Thymus (tissue), 11 donors: ENCODE measurements around the gene SCART1. TPM values are rescaled to one million over a fixed set of nuclear protein-coding genes. Genes with fewer than 3 reads are reported as not detected.
"Not testable (repeated sequence)": the region's sequence is repeated elsewhere in the genome, so short reads cannot be mapped to it uniquely, and the experiment has no call there.

ENCODE experiments used
- DNase-seq, 9 donors: peaks; one replicate each; pipeline ENCODE4 v3.0.0-alpha.2; 2013; ENCODE audit warnings: low spot score in 9 of 9, low read depth in 6 of 9, missing footprints in 1 of 9
- H3K27ac ChIP-seq, 2 donors: one replicate each; pipeline ENCODE4 v1.5.1; 2013; ENCODE audit warnings: control low read depth in 1 of 2, low read depth in 1 of 2, low read length in 1 of 2, mild to moderate bottlenecking in 1 of 2, moderate library complexity in 1 of 2
- H3K27me3 ChIP-seq, 2 donors: one replicate each; pipeline ENCODE4 v1.5.1; 2013; ENCODE audit warnings: low read length in 1 of 2; ENCODE audit not compliant: control insufficient read depth in 2 of 2, insufficient read depth in 1 of 2
- H3K36me3 ChIP-seq, 2 donors: one replicate each; pipeline ENCODE4 v1.5.1; 2013; ENCODE audit warnings: low read length in 1 of 2, mild to moderate bottlenecking in 1 of 2, moderate library complexity in 1 of 2; ENCODE audit not compliant: control insufficient read depth in 2 of 2, insufficient read depth in 2 of 2
- H3K4me1 ChIP-seq, 2 donors: one replicate each; pipeline ENCODE4 v1.5.1; 2013; ENCODE audit warnings: low read length in 2 of 2; ENCODE audit not compliant: control insufficient read depth in 2 of 2, insufficient read depth in 2 of 2
- H3K4me3 ChIP-seq, 2 donors: one replicate each; pipeline ENCODE4 v1.5.1; 2013; ENCODE audit warnings: low read length in 2 of 2, control low read depth in 1 of 2, mild to moderate bottlenecking in 1 of 2
- H3K9me3 ChIP-seq, 2 donors: one replicate each; pipeline ENCODE4 v1.5.1; 2013; ENCODE audit warnings: low read length in 1 of 2, mild to moderate bottlenecking in 1 of 2; ENCODE audit not compliant: control insufficient read depth in 2 of 2, insufficient read depth in 1 of 2
- WGBS: extraction: QIAGEN DNeasy Blood & Tissue Kit; methylation state at CpG from one replicate; pipeline ENCODE4 v1.1.7; 2013; 5-methylcytosine and 5-hydroxymethylcytosine counted together
- polyA plus RNA-seq: library from polyadenylated mRNA; stranded (reverse); fragments of 200-250 nt; gene quantifications from one replicate; pipeline ENCODE4 v1.2.3, GENCODE V29; 2013
- total RNA-seq: library from RNA; stranded (reverse); fragments of 120-200 nt; gene quantifications from one replicate; pipeline ENCODE4 v1.2.4, GENCODE V29; 2013
- donor health status: healthy.

The SCART1 gene
- total and polyA plus RNA-seq, 2 donors, result 0.94 to 1.6 TPM

DNA sequence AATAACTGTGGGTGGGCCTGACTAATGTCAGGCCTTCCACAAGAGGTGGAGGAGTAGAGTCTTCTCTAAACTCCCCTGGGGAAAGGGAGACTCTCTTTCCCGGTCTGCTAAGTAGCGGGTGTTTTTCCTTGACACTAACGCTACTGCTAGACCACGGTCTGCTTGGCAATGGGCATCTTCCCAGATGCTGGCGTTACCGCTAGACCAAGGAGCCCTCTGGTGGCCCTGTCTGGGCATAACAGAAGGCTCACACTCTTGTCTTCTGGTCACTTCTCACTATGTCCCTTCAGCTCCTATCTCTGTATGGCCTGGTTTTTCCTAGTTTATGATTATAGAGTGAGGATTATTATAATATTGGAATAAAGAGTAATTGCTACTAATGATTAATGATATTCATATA, 43.6 kb downstream of the SCART1 start:
- H3K27ac ChIP-seq, H3K9me3 ChIP-seq, H3K4me1 ChIP-seq, H3K36me3 ChIP-seq, H3K27me3 ChIP-seq, H3K4me3 ChIP-seq, DNase-seq: not testable (repeated sequence)
- 66% methylated on average over 6 of the region's 6 CpGs for WGBS

DNA sequence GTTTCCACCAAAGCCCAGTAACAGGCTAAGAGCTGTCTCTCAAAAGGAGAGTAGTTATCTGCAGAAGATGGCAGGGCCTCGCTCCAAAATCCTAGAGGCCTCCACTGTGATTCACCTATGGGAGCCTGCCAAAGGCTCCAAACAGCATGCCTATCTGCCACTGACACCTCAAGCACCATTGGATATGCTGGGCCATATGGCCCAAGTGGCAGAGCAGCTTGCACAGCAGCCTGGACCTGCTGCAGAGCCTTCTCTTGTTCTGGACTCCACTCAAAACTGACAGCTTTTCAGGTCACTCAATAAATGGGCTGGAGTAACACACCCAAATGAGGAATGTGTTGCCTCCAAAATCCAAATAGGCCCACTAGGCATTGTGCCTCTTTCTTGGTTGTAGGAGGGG, 45.4 kb downstream of the SCART1 start:
- WGBS, result 80% methylated on average over 1 of the region's 1 CpG
- H3K36me3 ChIP-seq, H3K4me3 ChIP-seq, DNase-seq, H3K27me3 ChIP-seq, H3K27ac ChIP-seq, H3K9me3 ChIP-seq, H3K4me1 ChIP-seq: not testable (repeated sequence)

DNA sequence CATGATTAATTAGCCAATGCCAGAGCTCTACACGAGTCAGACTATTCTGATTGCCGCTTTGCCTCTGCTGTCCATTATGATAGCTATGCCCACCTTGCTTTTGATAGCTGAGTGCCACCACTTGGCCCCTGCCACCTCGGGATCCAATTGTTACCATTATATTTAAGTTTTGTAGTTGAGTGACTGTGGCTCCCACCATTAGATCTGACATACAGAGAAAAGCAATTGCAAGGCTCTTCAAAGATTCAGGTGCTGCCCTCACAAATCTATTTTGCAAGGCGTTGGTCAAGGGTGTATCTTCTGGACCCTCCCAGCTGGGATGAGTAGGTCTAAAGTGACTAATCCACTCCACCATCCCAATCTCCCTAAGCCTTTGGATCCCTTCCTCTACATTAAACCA, 47.2 kb downstream of the SCART1 start:
- H3K4me3 ChIP-seq, H3K9me3 ChIP-seq, DNase-seq, H3K4me1 ChIP-seq, H3K27me3 ChIP-seq, H3K27ac ChIP-seq, H3K36me3 ChIP-seq: not testable (repeated sequence)
- 69% methylated on average over 4 of the region's 4 CpGs for WGBS

DNA sequence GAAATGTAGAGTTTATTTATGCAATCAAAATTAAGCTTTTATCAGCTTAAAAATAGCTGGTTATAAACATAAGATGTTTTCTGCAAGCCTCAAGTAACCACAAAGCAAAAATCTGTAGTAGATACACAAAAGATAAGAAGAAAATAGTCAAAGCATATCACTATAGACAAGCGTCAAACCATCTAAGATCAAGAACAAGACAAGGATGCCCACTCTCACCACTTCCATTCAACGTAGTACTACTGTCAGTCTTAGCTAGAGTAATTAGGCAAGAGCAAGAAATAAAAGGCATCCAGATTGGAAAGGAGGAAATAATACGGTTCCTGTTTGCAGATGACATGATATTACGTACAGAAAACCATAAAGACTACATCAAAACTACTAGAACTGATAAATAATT, 56.0 kb downstream of the SCART1 start:
- H3K4me1 ChIP-seq, result no peaks in the 10 kb centered on the region
- DNase-seq, result no peak
- no peak overlapping the region for H3K27ac ChIP-seq
- no peaks in the 10 kb centered on the region for H3K36me3 ChIP-seq
- 76% methylated on average over 4 of the region's 4 CpGs for WGBS
- H3K4me3 ChIP-seq, result no peak overlapping the region
- H3K27me3 ChIP-seq, result no peaks in the 10 kb centered on the region
- H3K9me3 ChIP-seq, result no peaks in the 10 kb centered on the region

DNA sequence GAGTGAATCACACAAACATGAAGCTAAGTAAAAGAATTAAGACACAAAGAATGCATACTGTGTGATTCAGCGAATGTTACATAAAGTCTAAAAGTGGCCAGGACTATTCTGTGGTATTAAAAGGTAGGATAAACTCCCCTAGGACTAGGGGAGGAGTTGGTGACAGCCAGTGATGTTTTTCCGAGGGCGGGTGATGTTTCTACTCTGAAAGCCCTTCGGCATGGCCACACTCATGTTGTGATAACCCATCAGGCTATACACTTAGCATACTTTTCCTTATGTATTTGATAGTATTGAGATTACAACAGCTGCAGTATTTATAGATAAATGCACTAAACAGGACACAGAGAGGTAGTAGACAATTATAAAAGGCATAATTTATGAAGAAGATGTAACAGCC, 57.7 kb downstream of the SCART1 start:
- WGBS, result 84% methylated on average over 4 of the region's 4 CpGs
- Histone ChIP-seq H3K36me3 (no peaks in the 10 kb centered on the region), H3K9me3 (no peaks in the 10 kb centered on the region), H3K4me3 (no peak overlapping the region), H3K27ac (no peak overlapping the region), H3K27me3 (no peaks in the 10 kb centered on the region), H3K4me1 (no peaks in the 10 kb centered on the region)
- no peak for DNase-seq

DNA sequence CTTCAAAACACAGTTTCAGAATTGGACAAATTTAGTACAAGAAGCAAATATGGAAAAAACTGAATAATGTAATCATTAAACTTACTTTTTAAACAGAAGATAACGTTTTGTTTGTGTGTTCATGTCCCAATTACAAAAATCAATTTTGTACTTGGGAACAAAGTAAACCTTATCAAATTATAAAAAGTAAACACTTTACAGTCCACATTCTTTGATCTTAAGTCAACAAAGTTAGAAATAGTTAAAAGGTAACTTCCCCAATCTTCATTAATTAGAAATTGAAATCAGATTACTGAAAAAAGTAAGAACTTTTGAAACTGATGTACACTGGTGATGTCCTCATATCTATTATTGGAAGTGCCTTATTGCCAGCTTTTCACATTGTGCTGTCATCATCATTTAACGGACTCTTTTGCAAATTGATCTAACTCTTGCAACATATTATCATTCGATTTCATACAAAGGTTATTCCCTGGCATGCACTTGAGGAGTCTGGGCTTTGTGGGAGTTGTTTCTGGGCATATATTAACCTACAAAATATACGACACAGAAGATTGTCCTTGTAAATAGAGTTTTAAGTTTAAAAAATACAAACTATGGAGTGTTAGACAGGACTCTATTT, 58.3 kb downstream of the SCART1 start:
- Histone ChIP-seq H3K27me3 (no peaks in the 10 kb centered on the region), H3K27ac (no peak overlapping the region), H3K4me1 (no peaks in the 10 kb centered on the region), H3K36me3 (no peaks in the 10 kb centered on the region), H3K9me3 (no peaks in the 10 kb centered on the region), H3K4me3 (no peak overlapping the region)
- WGBS, result 69% methylated on average over 4 of the region's 4 CpGs
- DNase-seq, result no peak

DNA sequence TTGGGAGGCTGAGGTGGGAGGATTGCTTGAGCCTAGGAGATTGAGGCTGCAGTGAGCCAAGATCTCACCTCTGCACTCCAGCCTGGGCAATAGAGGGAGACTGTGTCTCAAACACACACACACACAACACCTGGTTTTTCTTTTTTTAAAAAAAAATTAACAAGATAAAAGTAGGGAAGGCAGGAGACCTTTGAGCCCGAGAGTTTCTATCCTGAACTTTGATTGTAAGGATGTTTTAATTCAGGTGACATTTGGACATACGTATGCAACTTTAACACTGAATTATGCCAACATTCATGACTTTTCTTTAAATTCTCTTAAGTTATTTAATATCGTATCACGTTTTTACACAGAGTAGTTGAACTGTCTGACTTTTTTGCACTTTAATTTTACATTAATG, 61.7 kb downstream of the SCART1 start:
- DNase-seq, result no peak
- Histone ChIP-seq H3K9me3 (no peaks in the 10 kb centered on the region), H3K27me3 (no peaks in the 10 kb centered on the region), H3K27ac (no peak overlapping the region), H3K36me3 (no peaks in the 10 kb centered on the region), H3K4me3 (no peak overlapping the region), H3K4me1 (no peaks in the 10 kb centered on the region)
- WGBS, result 79% methylated on average over 4 of the region's 4 CpGs

DNA sequence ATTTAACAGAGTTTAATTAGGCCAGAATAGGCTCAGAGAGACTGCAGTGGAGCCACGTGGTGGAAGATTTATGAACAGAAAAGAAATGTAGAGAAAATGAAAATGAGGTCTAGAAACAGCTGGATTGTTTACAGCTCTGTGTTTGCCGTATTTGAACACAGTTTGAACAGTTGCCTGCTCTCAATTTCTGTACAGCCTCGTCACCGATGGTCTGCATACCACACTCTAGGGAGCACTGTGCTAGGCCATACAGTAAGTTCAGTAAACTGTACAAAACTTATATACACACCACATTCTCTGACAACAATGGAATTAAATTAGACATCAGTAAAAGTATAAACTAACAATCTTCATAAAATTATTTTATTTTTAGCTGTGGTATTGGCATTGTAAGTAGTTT, 62.3 kb downstream of the SCART1 start:
- Histone ChIP-seq H3K27ac (no peak overlapping the region), H3K4me3 (no peak overlapping the region), H3K36me3 (no peaks in the 10 kb centered on the region), H3K4me1 (peaks cover 0 to 2% of the 10 kb centered on the region in 2 donors), H3K27me3 (no peaks in the 10 kb centered on the region), H3K9me3 (no peaks in the 10 kb centered on the region)
- 72% methylated on average over 4 of the region's 4 CpGs for WGBS
- no peak for DNase-seq

DNA sequence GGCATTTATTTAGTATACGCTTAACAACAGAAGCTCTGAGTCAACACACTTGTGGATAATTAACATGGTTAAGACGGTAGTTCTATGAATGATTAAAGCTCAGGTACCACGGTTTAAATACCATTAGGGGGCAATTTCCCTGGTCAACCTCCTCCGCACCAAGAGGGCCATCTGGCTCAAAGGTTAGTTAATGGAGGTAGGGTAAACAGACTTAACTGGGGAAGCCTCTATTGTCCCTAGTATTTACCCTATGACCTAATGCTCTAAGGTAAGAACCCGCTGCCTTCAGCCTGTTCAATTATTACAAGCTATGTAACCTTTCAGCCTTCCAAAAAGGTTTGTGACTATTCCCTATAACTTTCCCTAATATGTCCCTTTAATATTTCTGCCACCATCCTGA, 64.8 kb downstream of the SCART1 start:
- H3K4me3 ChIP-seq, H3K4me1 ChIP-seq, DNase-seq, H3K27ac ChIP-seq, H3K36me3 ChIP-seq, H3K27me3 ChIP-seq, H3K9me3 ChIP-seq: not testable (repeated sequence)
- 92% methylated on average over 5 of the region's 5 CpGs for WGBS
